ENCODE measurements around the gene ATP9B. TPM values are rescaled to one million over a fixed set of nuclear protein-coding genes. Genes with fewer than 3 reads are reported as not detected.

Gene ATP9B
- total and polyA plus RNA-seq, 12 donors: 6.7 to 19.7 (median 14.5) TPM

GRCh38 chr18:79147014-79147413 is 77.8 kb downstream of the ATP9B start:
- intact Hi-C loops (cut with DNase I): no loop called here
- no peaks in the 10 kb centered on the region for H3K9me3 ChIP-seq
- H3K4me1 ChIP-seq: no peaks in the 10 kb centered on the region
- no peak for TF ChIP-seq CTCF (IDR thresholded peaks at IDR 0.05)
- ATAC-seq: no peak
- H3K4me3 ChIP-seq: no peak overlapping the region
- H3K27ac ChIP-seq: no peak overlapping the region
- no peak for DNase-seq
- H3K27me3 ChIP-seq: no peaks in the 10 kb centered on the region
- WGBS, 2 donors: 94 to 96% methylated on average over 4 of the region's 4 CpGs
- peaks cover 0 to 28% (median 0%) of the 10 kb centered on the region in 9 donors for H3K36me3 ChIP-seq

- H3K4me1 ChIP-seq: peaks cover 0 to 1% (median 0%) of the 10 kb centered on the region in 9 donors
- no peak overlapping the region for H3K27ac ChIP-seq
- TF ChIP-seq CTCF (IDR thresholded peaks at IDR 0.05): no peak
- H3K9me3 ChIP-seq: no peaks in the 10 kb centered on the region
- peaks cover 0 to 40% (median 4%) of the 10 kb centered on the region in 9 donors for H3K36me3 ChIP-seq
- no peak for DNase-seq
- H3K4me3 ChIP-seq: no peak overlapping the region
- intact Hi-C loops (cut with DNase I): no loop called here
- no peaks in the 10 kb centered on the region for H3K27me3 ChIP-seq
- ATAC-seq: no peak
- WGBS, 2 donors: 94 to 99% methylated on average over 2 of the region's 2 CpGs
Observed at GRCh38 chr18:79151191-79151590, 82.0 kb downstream of the ATP9B start.

GRCh38 chr18:79156327-79156726 is 87.1 kb downstream of the ATP9B start:
- no peak for DNase-seq
- Histone ChIP-seq H3K36me3 (peaks cover 0 to 50% (median 10%) of the 10 kb centered on the region in 9 donors), H3K9me3 (no peaks in the 10 kb centered on the region), H3K27me3 (no peaks in the 10 kb centered on the region), H3K27ac (peak overlapping the region in 1 of 10 donors; percentile 12), H3K4me3 (no peak overlapping the region), H3K4me1 (peaks cover 0 to 9% (median 0%) of the 10 kb centered on the region in 9 donors)
- ATAC-seq: no peak
- intact Hi-C loops (cut with DNase I): no loop called here
- no peak for TF ChIP-seq CTCF (IDR thresholded peaks at IDR 0.05)
- 85 to 89% methylated on average over 4 of the region's 4 CpGs for WGBS, 2 donors

GRCh38 chr18:79164706-79165105 is 95.5 kb downstream of the ATP9B start:
- 97 to 100% methylated on average over 1 of the region's 1 CpG for WGBS, 2 donors
- Histone ChIP-seq H3K4me1 (peaks cover 0 to 13% (median 2%) of the 10 kb centered on the region in 9 donors), H3K27me3 (no peaks in the 10 kb centered on the region), H3K27ac (no peak overlapping the region), H3K9me3 (no peaks in the 10 kb centered on the region), H3K36me3 (peaks cover 0 to 42% (median 5%) of the 10 kb centered on the region in 9 donors), H3K4me3 (no peak overlapping the region)
- ATAC-seq (no peak), DNase-seq (no peak)
- intact Hi-C loops (cut with DNase I): no loop called here
- no peak for TF ChIP-seq CTCF (IDR thresholded peaks at IDR 0.05)
